Stomach (tissue), 9 donors: ENCODE measurements around the gene COL5A1. TPM values are rescaled to one million over a fixed set of nuclear protein-coding genes. Genes with fewer than 3 reads are reported as not detected.

Experiments used
- DNase-seq, 2 donors: peaks; one replicate each; pipeline versions ENCODE4 v3.0.0 to v3.0.0-alpha.2; 2013 to 2019
- H3K27ac ChIP-seq, 5 donors: fragments of 200-600 bp in 4 of 5; sonication (generic) in 4 of 5; one replicate each; pipeline ENCODE4 v1.5.1; 2013 to 2019; ENCODE audit warnings: mild to moderate bottlenecking in 1 of 5, moderate library complexity in 1 of 5
- H3K27me3 ChIP-seq, 3 donors: fragments of 200-600 bp; sonication (generic); one replicate each; pipeline ENCODE4 v1.5.1; 2017 to 2019; ENCODE audit warnings: mixed run types in 1 of 3
- H3K36me3 ChIP-seq, 4 donors: fragments of 200-600 bp; sonication (generic); 1 replicate in 3 of 4; 2 replicates in 1 of 4; pipeline ENCODE4 v1.5.1; 2016 to 2019
- H3K4me1 ChIP-seq, 4 donors: fragments of 200-600 bp; sonication (generic); one replicate each; pipeline ENCODE4 v1.5.1; 2016 to 2019
- H3K4me3 ChIP-seq, 4 donors: fragments of 200-600 bp; sonication (generic) in 3 of 4; one replicate each; pipeline ENCODE4 v1.5.1; 2016 to 2019; ENCODE audit warnings: mild to moderate bottlenecking in 1 of 4
- H3K9me3 ChIP-seq, 4 donors: fragments of 200-600 bp; sonication (generic); one replicate each; pipeline ENCODE4 v1.5.1; 2016 to 2019
- EP300 ChIP-seq: sonication (generic); formaldehyde crosslinking; IDR thresholded peaks from one replicate; pipeline ENCODE4 v1.6.1; 2017; ENCODE audit warnings: antibody characterized with exemption
- POLR2A ChIP-seq, 4 donors: fragments of 450-650 bp; IDR thresholded peaks; one replicate each; pipeline ENCODE4 v1.6.1; 2016; ENCODE audit warnings: antibody characterized with exemption in 4 of 4, control low read depth in 2 of 4, mild to moderate bottlenecking in 1 of 4, moderate library complexity in 1 of 4
- POLR2AphosphoS5 ChIP-seq, 3 donors: sonication (generic); formaldehyde crosslinking; IDR thresholded peaks; one replicate each; pipeline ENCODE4 v1.6.1; 2016; ENCODE audit warnings: antibody characterized with exemption in 3 of 3
- WGBS, 5 donors: extraction: QIAGEN DNeasy Blood & Tissue Kit in 3 of 5; methylation state at CpG; one replicate each; pipeline versions ENCODE4 v1.1.5 to v1.1.7; 2013 to 2018; 5-methylcytosine and 5-hydroxymethylcytosine counted together
- intact Hi-C: fragments of 100-400 bp; cut with DNase I; formaldehyde crosslinking; loops from one replicate; pipeline ENCODE4 v1.15.1; 2023; ENCODE audit warnings: low total_unique reads
- polyA plus RNA-seq, 3 donors: library from polyadenylated mRNA; stranded (reverse); fragments of 200-250 nt; gene quantifications; one replicate each; pipeline ENCODE4 v1.2.3, GENCODE V29; 2013
- total RNA-seq, 5 donors: library from RNA; depleted of rRNA; stranded (reverse); fragments of >200 nt; gene quantifications; one replicate each; pipeline versions ENCODE4 v1.1.0 to v1.2.3, GENCODE V29; 2014 to 2016
- TF ChIP-seq, protein P1 (sequence below), 7 experiments: fragments of 450-650 bp in 4 of 7; fragments of 200-600 bp in 3 of 7; sonication (generic) in 3 of 7; IDR thresholded peaks; one replicate each; pipeline ENCODE4 v1.5.1; 2016 to 2019; ENCODE audit warnings: antibody characterized with exemption in 7 of 7, control low read depth in 2 of 7, mild to moderate bottlenecking in 1 of 7
- donor health status: healthy with polysubstance abuse.
- donor health status: Bipolar disorder and iron deficiency.
- donor health status: healthy.

Gene COL5A1
- total and polyA plus RNA-seq, 8 donors = 7.3 to 205 (median 26.4) TPM

GRCh38 chr9:134884492-134884891 is 242.9 kb downstream of the COL5A1 start:
- WGBS, 5 donors = 75 to 85% (median 79%) methylated on average over 8 of the region's 8 CpGs
- no peak for DNase-seq
- intact Hi-C loops = no loop called here

GRCh38 chr9:134885001-134885678 is 243.5 kb downstream of the COL5A1 start:
- WGBS, 5 donors = 84 to 92% (median 90%) methylated on average over 16 to 22 of the region's 22 CpGs
- intact Hi-C loops = no loop called here
- H3K36me3 ChIP-seq = no peaks in the 10 kb centered on the region
- DNase-seq = no peak
- TF ChIP-seq POLR2AphosphoS5 (IDR thresholded peaks at IDR 0.05) (no peak), POLR2A (IDR thresholded peaks at IDR 0.05) (no peak), EP300 (no peak)
- TF ChIP-seq, protein P1, sequence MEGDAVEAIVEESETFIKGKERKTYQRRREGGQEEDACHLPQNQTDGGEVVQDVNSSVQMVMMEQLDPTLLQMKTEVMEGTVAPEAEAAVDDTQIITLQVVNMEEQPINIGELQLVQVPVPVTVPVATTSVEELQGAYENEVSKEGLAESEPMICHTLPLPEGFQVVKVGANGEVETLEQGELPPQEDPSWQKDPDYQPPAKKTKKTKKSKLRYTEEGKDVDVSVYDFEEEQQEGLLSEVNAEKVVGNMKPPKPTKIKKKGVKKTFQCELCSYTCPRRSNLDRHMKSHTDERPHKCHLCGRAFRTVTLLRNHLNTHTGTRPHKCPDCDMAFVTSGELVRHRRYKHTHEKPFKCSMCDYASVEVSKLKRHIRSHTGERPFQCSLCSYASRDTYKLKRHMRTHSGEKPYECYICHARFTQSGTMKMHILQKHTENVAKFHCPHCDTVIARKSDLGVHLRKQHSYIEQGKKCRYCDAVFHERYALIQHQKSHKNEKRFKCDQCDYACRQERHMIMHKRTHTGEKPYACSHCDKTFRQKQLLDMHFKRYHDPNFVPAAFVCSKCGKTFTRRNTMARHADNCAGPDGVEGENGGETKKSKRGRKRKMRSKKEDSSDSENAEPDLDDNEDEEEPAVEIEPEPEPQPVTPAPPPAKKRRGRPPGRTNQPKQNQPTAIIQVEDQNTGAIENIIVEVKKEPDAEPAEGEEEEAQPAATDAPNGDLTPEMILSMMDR (IDR thresholded peaks at IDR 0.05) = no peak
- no peak overlapping the region for H3K4me3 ChIP-seq
- no peaks in the 10 kb centered on the region for H3K9me3 ChIP-seq
- H3K27ac ChIP-seq = no peak overlapping the region
- peaks cover 0 to 67% (median 4%) of the 10 kb centered on the region in 3 donors for H3K27me3 ChIP-seq
- no peaks in the 10 kb centered on the region for H3K4me1 ChIP-seq

More at GRCh38 chr9:134884492-134884891, 242.9 kb downstream of the COL5A1 start:
- Histone ChIP-seq H3K4me3 (no peak overlapping the region), H3K27me3 (peaks cover 0 to 67% (median 4%) of the 10 kb centered on the region in 3 donors), H3K9me3 (no peaks in the 10 kb centered on the region), H3K36me3 (no peaks in the 10 kb centered on the region), H3K4me1 (no peaks in the 10 kb centered on the region), H3K27ac (no peak overlapping the region)
- TF ChIP-seq POLR2AphosphoS5 (IDR thresholded peaks at IDR 0.05) = no peak
- no peak for TF ChIP-seq EP300
- TF ChIP-seq POLR2A (IDR thresholded peaks at IDR 0.05) = no peak
- TF ChIP-seq, protein P1 (IDR thresholded peaks at IDR 0.05) = no peak

DNA sequence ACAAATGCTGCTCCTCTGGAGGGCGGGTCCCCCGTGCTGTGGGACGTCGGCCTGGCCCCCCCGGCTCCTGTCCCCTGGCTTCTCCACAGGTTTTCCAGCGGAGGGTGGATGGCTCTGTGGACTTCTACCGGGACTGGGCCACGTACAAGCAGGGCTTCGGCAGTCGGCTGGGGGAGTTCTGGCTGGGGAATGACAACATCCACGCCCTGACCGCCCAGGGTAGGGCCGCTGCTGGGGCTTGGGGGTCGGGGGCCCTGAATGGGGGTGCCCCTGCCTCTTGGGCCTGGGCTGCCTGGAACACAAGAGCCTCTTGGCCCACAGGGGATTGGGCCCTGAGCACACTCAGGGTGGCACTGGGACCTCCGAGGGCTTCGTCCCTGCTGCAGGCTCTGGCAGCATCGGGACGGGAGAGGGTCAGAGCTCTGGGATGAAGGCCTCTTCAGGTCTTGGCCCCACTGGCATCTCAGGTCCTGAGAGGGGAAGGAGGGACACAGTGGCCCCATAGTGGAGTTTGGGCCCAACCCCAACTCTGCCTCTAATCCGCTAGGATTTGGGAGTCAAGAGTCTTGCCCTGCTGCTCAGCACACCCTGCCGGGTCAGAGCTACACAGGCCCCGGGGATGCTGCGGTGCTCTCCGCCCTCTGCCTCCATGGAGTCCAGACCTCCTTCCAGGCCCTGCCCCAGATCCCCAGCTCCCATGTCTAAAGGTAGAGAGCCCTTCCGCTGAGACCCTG is 244.2 kb downstream of the COL5A1 start:
- intact Hi-C loops = no loop called here
- DNase-seq = no peak
- no peaks in the 10 kb centered on the region for H3K4me1 ChIP-seq
- no peaks in the 10 kb centered on the region for H3K9me3 ChIP-seq
- WGBS, 5 donors = 71 to 90% (median 79%) methylated on average over 13 to 24 of the region's 24 CpGs
- H3K4me3 ChIP-seq = no peak overlapping the region
- H3K27me3 ChIP-seq = peaks cover 0 to 61% (median 4%) of the 10 kb centered on the region in 3 donors
- TF ChIP-seq POLR2AphosphoS5 (IDR thresholded peaks at IDR 0.05) (no peak), EP300 (no peak), POLR2A (IDR thresholded peaks at IDR 0.05) (no peak)
- TF ChIP-seq, protein P1 (IDR thresholded peaks at IDR 0.05) = no peak
- no peaks in the 10 kb centered on the region for H3K36me3 ChIP-seq
- H3K27ac ChIP-seq = no peak overlapping the region

DNA sequence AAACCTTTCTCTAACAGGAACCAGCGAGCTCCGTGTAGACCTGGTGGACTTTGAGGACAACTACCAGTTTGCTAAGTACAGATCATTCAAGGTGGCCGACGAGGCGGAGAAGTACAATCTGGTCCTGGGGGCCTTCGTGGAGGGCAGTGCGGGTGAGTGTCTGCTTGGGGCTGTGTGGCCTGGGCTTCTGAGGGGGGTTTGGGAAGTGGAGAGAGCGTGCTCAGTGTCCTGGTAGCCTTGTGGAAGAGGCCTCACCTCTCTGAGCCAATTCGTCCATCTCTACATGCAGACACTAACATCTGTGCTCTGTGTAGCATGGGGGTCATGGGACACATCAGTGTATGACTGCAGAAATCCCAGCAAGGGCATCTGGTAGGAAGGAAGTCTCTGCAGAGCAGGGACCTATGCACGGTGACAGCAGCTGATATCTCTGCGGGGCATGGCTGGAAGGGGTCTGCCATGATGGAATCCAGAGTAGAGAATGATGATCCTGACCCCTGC is 244.9 kb downstream of the COL5A1 start:
- no peak overlapping the region for H3K27ac ChIP-seq
- 85 to 92% (median 87%) methylated on average over 11 of the region's 11 CpGs for WGBS, 5 donors
- no peak overlapping the region for H3K4me3 ChIP-seq
- H3K36me3 ChIP-seq = no peaks in the 10 kb centered on the region
- TF ChIP-seq, protein P1 (IDR thresholded peaks at IDR 0.05) = no peak
- TF ChIP-seq POLR2AphosphoS5 (IDR thresholded peaks at IDR 0.05) (no peak), POLR2A (IDR thresholded peaks at IDR 0.05) (no peak), EP300 (no peak)
- no peak for DNase-seq
- no peaks in the 10 kb centered on the region for H3K9me3 ChIP-seq
- intact Hi-C loops = no loop called here
- peaks cover 0 to 56% (median 4%) of the 10 kb centered on the region in 3 donors for H3K27me3 ChIP-seq
- H3K4me1 ChIP-seq = no peaks in the 10 kb centered on the region
